ENCODE results near the gene BRIP1. TPM values are rescaled to one million over a fixed set of nuclear protein-coding genes. Genes with fewer than 3 reads are reported as not detected.

Gene BRIP1
- total RNA-seq, 3 donors from 2014 or later (not counting 1 experiment from before 2014, with no cell fraction given) = 2.7 to 3.7 (median 2.9) TPM

GRCh38 chr17:61757168-61757567, 106.2 kb downstream of the BRIP1 start:
- H3K27ac Mint-ChIP-seq = no peak overlapping the region
- no peaks in the 10 kb centered on the region for H3K27me3 ChIP-seq (ENCODE audit: control insufficient read depth, insufficient read depth, low read length)
- intact Hi-C loops (cut with micrococcal nuclease) = no loop called here
- TF ChIP-seq CTCF (IDR thresholded peaks at IDR 0.05) = no peak
- no peaks in the 10 kb centered on the region for H3K27me3 Mint-ChIP-seq (ENCODE audit: low read depth in 2 of 2)
- no peak overlapping the region for H3K27ac ChIP-seq (ENCODE audit: low read length)
- H3K9me3 Mint-ChIP-seq = peaks cover 2% of the 10 kb centered on the region in 2 donors
- H3K36me3 Mint-ChIP-seq = peaks cover 6% of the 10 kb centered on the region
- ATAC-seq (no peak), DNase-seq (no peak)
- H3K36me3 ChIP-seq (ENCODE audit: control insufficient read depth, insufficient read depth, low read length) = no peaks in the 10 kb centered on the region
- H3K4me3 Mint-ChIP-seq = no peak overlapping the region
- H3K4me3 ChIP-seq (ENCODE audit: low read length) = no peak overlapping the region
- H3K4me1 Mint-ChIP-seq = peaks cover 0 to 4% of the 10 kb centered on the region in 2 donors
- H3K4me1 ChIP-seq (ENCODE audit: control insufficient read depth, insufficient read depth, low read length) = no peaks in the 10 kb centered on the region
- H3K9me3 ChIP-seq (ENCODE audit: control insufficient read depth, insufficient read depth, low read length) = no peaks in the 10 kb centered on the region

GRCh38 chr17:61756561-61756960, 106.8 kb downstream of the BRIP1 start:
- WGBS (ENCODE audit: insufficient coverage) = 83% methylated on average over 1 of the region's 1 CpG
- no peaks in the 10 kb centered on the region for H3K9me3 ChIP-seq (ENCODE audit: control insufficient read depth, insufficient read depth, low read length)

GRCh38 chr17:61755668-61756067, 107.7 kb downstream of the BRIP1 start:
- ATAC-seq (no peak), DNase-seq (no peak)
- Histone ChIP-seq H3K36me3 (ENCODE audit: control insufficient read depth, insufficient read depth, low read length) (no peaks in the 10 kb centered on the region), H3K27ac (ENCODE audit: low read length) (no peak overlapping the region), H3K27me3 (ENCODE audit: control insufficient read depth, insufficient read depth, low read length) (no peaks in the 10 kb centered on the region), H3K4me1 (ENCODE audit: control insufficient read depth, insufficient read depth, low read length) (no peaks in the 10 kb centered on the region), H3K9me3 (ENCODE audit: control insufficient read depth, insufficient read depth, low read length) (no peaks in the 10 kb centered on the region), H3K4me3 (ENCODE audit: low read length) (no peak overlapping the region)
- Mint-ChIP-seq H3K36me3 (peaks cover 6% of the 10 kb centered on the region), H3K4me3 (no peak overlapping the region), H3K4me1 (peaks cover 0 to 4% of the 10 kb centered on the region in 2 donors), H3K27me3 (ENCODE audit: low read depth in 2 of 2) (no peaks in the 10 kb centered on the region), H3K9me3 (peaks cover 2% of the 10 kb centered on the region in 2 donors), H3K27ac (no peak overlapping the region)
- intact Hi-C loops (cut with micrococcal nuclease) = no loop called here
- no peak for TF ChIP-seq CTCF (IDR thresholded peaks at IDR 0.05)
- WGBS (ENCODE audit: insufficient coverage) = 99% methylated on average over 4 of the region's 5 CpGs

More at GRCh38 chr17:61756561-61756960, 106.8 kb downstream of the BRIP1 start:
- ATAC-seq = no peak
- Mint-ChIP-seq H3K27me3 (ENCODE audit: low read depth in 2 of 2) (no peaks in the 10 kb centered on the region), H3K27ac (no peak overlapping the region), H3K4me3 (no peak overlapping the region), H3K36me3 (peaks cover 6% of the 10 kb centered on the region), H3K4me1 (peaks cover 0 to 4% of the 10 kb centered on the region in 2 donors), H3K9me3 (peaks cover 2% of the 10 kb centered on the region in 2 donors)
- Histone ChIP-seq H3K4me3 (ENCODE audit: low read length) (no peak overlapping the region), H3K27me3 (ENCODE audit: control insufficient read depth, insufficient read depth, low read length) (no peaks in the 10 kb centered on the region), H3K4me1 (ENCODE audit: control insufficient read depth, insufficient read depth, low read length) (no peaks in the 10 kb centered on the region), H3K36me3 (ENCODE audit: control insufficient read depth, insufficient read depth, low read length) (no peaks in the 10 kb centered on the region), H3K27ac (ENCODE audit: low read length) (no peak overlapping the region)
- TF ChIP-seq CTCF (IDR thresholded peaks at IDR 0.05) = no peak
- no peak for DNase-seq
- intact Hi-C loops (cut with micrococcal nuclease) = no loop called here

GRCh38 chr17:61755078-61755477, 108.2 kb downstream of the BRIP1 start:
- intact Hi-C loops (cut with micrococcal nuclease) = no loop called here
- ATAC-seq = no peak
- no peaks in the 10 kb centered on the region for H3K9me3 ChIP-seq (ENCODE audit: control insufficient read depth, insufficient read depth, low read length)
- no peak overlapping the region for H3K27ac ChIP-seq (ENCODE audit: low read length)
- H3K4me3 Mint-ChIP-seq = no peak overlapping the region
- no peaks in the 10 kb centered on the region for H3K4me1 ChIP-seq (ENCODE audit: control insufficient read depth, insufficient read depth, low read length)
- H3K4me3 ChIP-seq (ENCODE audit: low read length) = no peak overlapping the region
- peaks cover 2% of the 10 kb centered on the region in 2 donors for H3K9me3 Mint-ChIP-seq
- H3K27me3 ChIP-seq (ENCODE audit: control insufficient read depth, insufficient read depth, low read length) = no peaks in the 10 kb centered on the region
- no peak for DNase-seq
- peaks cover 0 to 4% of the 10 kb centered on the region in 2 donors for H3K4me1 Mint-ChIP-seq
- H3K27ac Mint-ChIP-seq = no peak overlapping the region
- peaks cover 6% of the 10 kb centered on the region for H3K36me3 Mint-ChIP-seq
- no peaks in the 10 kb centered on the region for H3K36me3 ChIP-seq (ENCODE audit: control insufficient read depth, insufficient read depth, low read length)
- no peaks in the 10 kb centered on the region for H3K27me3 Mint-ChIP-seq (ENCODE audit: low read depth in 2 of 2)
- no peak for TF ChIP-seq CTCF (IDR thresholded peaks at IDR 0.05)
